A673 (cell line): ENCODE data around the gene LMAN2.

Source experiments
- CTCF ChIP-seq: fragments of 300-800, 200-600 bp; sonication (generic); conservative IDR thresholded peaks from 2 replicates; pipeline ENCODE4 v1.5.1; 2017; ENCODE audit warnings: low read depth, mild to moderate bottlenecking, antibody characterized with exemption, low read length, moderate library complexity, mixed read lengths
- EZH2 ChIP-seq: fragments of 200-600 bp; sonication (generic); IDR thresholded peaks from 2 replicates; pipeline ENCODE4 v1.6.1; 2017; ENCODE audit warnings: borderline replicate concordance, low read depth, mild to moderate bottlenecking, mixed read lengths, antibody characterized with exemption, low read length; ENCODE audit not compliant: poor library complexity, severe bottlenecking

GRCh38 chr5:177302354-177303110 is 48.9 kb downstream of the LMAN2 start:
- TF ChIP-seq CTCF (no peak), EZH2 (no peak)
